Right ventricle myocardium inferior (tissue), 1 donor: ENCODE measurements around the gene HLA-DQB2. TPM values are rescaled to one million over a fixed set of nuclear protein-coding genes. Genes with fewer than 3 reads are reported as not detected.
"Not testable (repeated sequence)": the region's sequence is repeated elsewhere in the genome, so short reads cannot be mapped to it uniquely, and the experiment has no call there.

Experiments used
- ATAC-seq: fragments of 200-7000 bp; cut with Tn5 transposase; one replicate; pipeline ENCODE4 v1.9.1; 2020; ENCODE audit warnings: mild to moderate bottlenecking, moderate library complexity
- DNase-seq: peaks from one replicate; pipeline ENCODE4 v3.0.0; 2021; ENCODE audit errors: missing footprints
- intact Hi-C: fragments of 100-400 bp; cut with DNase I; formaldehyde crosslinking; loops from one replicate; pipeline ENCODE4 v1.11.0; 2022
- long read RNA-seq: library from polyadenylated mRNA; unstranded; transcript quantifications from one replicate; pipeline ENCODE4 v2.0.0, GENCODE V29; 2021
- total RNA-seq: library from RNA; stranded (reverse); fragmentation: NEBNext Ultra II Directional; extraction: Animal tissue kit (Norgen Biotek cat#: 25700); gene quantifications from one replicate; pipeline ENCODE4 v1.2.1, GENCODE V29; 2021
- donor health status: DM: no; HTN: yes; CAD: no; lungs with severe emphysema.

The HLA-DQB2 gene
- total RNA-seq, result 3.1 TPM
- long read RNA-seq, result 0 reads

DNA sequence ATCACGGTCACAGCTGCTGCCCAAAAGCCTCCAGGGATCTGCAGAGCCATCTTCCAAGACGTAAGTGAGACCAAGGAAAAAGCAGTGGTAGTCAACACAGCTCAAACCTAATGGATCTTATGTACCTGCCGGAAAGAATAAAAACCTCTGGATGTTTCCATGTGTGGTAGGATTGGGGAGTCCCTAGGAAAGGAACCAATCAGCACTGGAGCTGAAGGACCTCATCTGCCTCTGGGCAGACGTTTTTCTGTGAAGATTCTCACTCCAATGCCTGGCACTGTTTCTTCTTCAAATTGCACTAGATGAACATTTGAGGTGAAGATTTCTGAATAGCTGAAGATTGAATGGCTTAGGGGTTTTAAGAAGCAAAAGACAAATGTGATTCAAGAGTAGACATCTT is at the start of gene HLA-DQB2:
Gene HLA-DQB2 (minus strand): TSS at position 112 of the 400 bp plus-strand sequence. CDS start 62 bp downstream, at position 50.
- intact Hi-C loops, result no loop called here
- ATAC-seq, result no peak
- DNase-seq, result no peak

DNA sequence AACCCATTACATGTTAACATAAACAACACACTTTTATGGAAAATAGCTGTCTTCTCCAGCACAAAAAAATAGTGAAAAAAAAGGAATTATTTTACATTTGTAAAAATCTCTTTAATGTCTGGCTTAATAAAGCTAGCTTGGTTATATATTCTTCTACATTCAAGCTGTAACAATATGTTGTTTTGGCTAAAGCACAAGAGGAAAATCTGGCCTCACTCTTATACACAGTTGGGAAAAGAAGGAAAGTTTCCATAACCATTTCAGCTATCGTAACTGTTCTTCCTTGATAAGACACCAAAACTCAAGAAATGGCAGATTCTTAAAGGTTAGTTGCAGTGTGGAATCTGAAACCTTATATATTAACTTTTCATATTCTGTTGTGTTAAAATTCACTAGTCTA is 45.8 kb upstream of the HLA-DQB2 start:
- no peak for DNase-seq
- intact Hi-C loops, result no loop called here
- ATAC-seq, result no peak

DNA sequence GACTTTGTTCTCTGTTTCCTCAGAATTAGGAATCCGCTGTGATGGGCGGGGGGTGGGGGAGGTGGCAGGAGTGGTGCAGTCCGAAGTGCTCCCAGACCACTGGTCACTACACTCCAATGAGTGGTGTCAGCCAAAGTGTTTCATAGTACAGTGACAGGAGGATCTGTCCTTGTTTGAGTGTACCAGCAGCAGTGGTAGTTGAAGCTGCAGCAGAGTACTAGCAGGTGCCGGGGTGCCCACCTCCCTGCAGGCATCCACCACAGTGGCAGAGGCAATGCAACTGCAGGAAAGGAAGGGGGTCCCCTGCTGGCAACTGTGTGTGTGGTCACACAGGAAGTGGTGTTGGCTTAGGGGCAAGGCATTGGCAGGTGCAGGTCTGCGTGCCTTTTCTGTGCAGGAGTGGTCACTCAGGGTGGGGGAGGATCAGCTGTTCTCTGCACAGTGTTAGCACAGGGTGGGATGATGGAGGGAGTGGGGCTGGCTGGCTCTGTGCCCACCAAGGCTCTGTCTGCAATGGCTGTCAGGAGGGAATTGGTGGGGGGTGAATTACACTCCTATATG is 43.8 kb upstream of the HLA-DQB2 start:
- ATAC-seq (no peak), DNase-seq (no peak)
- intact Hi-C loops, result no loop called here

DNA sequence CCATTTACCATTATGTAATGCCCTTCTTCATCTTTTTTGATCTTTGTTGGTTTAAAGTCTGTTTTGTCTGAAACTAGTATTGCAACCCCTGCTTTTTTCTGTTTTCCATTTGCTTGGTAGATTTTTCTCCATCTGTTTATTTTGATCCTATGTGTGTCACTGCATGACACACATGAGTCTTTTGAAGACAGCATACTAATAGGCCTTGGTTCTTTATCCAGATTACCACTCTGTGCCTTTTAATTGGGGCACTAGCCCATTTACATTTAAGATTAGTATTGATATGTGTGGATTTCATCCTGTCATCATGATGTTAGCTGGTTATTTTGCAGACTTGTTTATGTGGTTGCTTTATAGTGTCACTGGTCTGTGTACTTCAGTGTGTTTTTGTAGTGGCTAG is 42.1 kb upstream of the HLA-DQB2 start:
- intact Hi-C loops, DNase-seq, ATAC-seq: not testable (repeated sequence)

GRCh38 chr6:32803416-32803815 is 40.1 kb upstream of the HLA-DQB2 start:
- intact Hi-C loops, result no loop called here
- ATAC-seq, result no peak
- no peak for DNase-seq

DNA sequence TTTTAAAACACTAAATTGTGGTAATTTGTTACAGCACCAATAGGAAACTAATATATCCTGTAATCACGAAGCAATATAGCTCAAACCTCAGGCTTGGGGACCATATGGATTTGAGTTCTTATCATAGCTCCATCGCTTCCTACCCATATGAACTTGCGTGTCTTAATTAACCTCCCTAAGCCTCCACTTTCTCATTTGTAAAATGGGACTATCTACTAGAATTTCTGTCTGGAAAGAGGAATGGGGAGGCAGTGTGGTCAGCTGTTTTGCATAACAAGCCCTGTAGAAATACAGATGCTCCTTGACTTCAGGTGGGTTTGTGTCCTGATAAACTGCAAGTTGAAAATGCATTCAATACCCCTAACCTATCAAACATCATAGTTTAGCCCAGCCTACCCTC is 36.4 kb upstream of the HLA-DQB2 start:
- no peak for ATAC-seq
- intact Hi-C loops, result no loop called here

DNA sequence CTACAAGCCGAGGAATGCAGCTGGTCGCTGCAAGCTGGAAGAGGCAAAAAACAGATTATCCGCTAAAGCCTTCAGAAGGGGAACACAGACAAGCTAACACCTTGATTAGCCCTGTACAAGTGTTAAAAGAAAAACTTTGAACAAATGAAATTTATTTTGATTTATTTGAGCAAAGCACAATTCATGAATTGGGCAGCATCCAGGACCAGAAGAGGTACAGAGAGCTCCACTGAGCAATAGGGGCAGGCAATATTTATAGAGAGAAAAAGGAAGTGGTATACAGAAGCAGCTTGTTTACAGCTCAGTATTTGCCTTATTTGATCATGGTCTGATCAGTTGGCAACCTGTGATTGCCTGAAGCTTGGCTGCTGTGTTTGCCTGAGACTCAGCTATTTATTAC is 35.8 kb upstream of the HLA-DQB2 start:
- no peak for ATAC-seq

More for the DNA sequence above, 36.4 kb upstream of the HLA-DQB2 start:
- no peak for DNase-seq

GRCh38 chr6:32796848-32797776 is 33.8 kb upstream of the HLA-DQB2 start:
- intact Hi-C loops, result loop anchor here (2.0 kb wide), 1 partner anchor 384 kb away; no protein-coding TSS in a partner anchor
- peak; percentile 67 for ATAC-seq

More for the DNA sequence above, 35.8 kb upstream of the HLA-DQB2 start:
- no peak for DNase-seq
- intact Hi-C loops, result no loop called here

DNA sequence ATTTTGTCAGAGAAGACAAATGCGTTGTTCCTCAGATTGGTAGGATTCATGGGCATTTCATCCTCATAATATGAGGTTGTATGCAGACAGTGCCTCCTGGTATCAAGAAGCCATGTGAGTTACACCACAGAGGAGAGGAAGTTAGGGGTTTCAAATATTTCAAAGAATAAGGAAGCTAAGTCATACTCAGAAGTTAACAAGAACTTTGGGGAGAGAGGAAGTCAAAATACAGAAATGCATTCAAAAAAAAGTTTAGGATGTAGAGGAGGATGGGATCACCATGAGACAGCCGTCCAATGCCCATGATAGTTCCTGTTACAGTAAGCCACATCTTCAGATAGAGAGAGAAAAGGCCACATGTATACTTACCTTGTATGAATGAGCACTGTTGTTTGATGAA is 31.2 kb upstream of the HLA-DQB2 start:
- intact Hi-C loops, result no loop called here
- no peak for ATAC-seq
- no peak for DNase-seq

More at GRCh38 chr6:32796848-32797776, 33.8 kb upstream of the HLA-DQB2 start:
- peak; percentile 85 for DNase-seq

- DNase-seq, result no peak
- ATAC-seq, result no peak
- intact Hi-C loops, result no loop called here
These were observed 29.6 kb upstream of the HLA-DQB2 start for GRCh38 chr6:32792901-32793435.

DNA sequence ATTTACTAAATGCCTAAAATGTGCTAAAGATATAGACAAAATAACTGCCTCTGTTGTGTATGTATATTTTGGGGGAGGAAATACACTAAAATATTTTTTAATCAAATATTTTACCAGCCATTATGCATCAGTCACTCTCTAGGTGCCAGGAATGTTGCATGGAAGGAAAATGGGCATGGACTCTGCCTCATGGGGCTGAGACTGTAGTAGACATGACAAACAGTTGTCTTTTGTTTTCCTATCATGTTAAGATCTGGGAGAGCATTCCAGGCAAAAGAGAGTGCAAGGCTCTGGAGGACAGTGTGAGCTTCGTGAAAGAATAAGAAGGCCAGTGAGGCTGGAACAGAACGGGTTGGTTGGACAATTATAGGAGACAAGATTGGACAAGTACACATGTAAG is 27.0 kb upstream of the HLA-DQB2 start:
- intact Hi-C loops, result no loop called here
- DNase-seq, result no peak
- no peak for ATAC-seq

DNA sequence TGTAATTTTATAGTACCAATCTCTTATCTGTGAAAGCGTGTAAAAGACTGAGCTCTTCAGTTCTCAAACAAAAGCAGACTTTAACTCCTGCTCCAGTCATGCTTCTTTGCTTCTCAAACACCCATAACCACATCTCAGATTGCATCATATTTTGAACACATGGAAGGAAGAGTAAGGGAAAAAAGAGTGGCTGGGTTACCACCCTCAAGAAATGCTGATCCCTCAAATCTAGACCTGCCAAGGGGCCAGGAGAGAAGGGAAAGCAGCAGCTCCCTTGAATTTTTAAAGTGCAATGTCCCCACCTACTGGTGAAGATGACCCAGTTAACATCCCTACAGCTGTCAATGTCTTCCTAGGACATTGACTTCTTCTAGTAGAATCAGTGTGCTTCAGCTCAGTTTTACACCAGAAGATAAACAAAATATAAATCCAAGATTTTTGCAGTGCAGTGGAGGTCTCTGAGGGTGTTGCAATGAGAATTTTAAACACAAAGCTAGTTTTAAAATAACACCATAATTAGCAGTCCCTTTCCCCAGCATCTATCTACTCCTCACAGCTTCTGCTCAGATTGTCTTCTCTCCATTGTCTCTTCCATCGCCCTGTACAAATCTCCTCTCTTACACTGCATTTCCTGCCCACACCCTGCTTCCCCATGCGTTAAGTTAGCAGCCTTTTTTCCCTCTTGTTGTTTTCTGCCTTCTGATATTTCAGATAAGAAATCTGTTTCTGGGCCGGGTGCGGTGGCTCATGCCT is 22.6 kb upstream of the HLA-DQB2 start:
- intact Hi-C loops, result no loop called here
- ATAC-seq (peak; percentile 72), DNase-seq (no peak)

DNA sequence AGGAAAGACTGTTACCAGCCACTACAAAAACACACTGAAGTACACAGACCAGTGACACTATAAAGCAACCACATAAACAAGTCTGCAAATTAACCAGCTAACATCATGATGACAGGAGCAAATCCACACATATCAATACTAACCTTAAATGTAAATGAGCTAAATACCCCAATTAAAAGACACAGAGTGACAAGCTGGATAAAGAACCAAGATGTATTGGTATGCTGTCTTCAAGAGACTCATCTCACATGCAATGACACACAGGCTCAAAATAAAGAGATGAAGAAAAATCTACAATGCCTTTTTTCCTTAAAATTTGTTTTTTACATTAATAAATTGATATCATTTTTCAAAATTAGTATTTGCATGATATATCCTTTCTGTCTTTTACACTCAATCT is 19.6 kb upstream of the HLA-DQB2 start:
- intact Hi-C loops, DNase-seq, ATAC-seq: not testable (repeated sequence)

GRCh38 chr6:32779036-32779435 is 15.7 kb upstream of the HLA-DQB2 start:
- DNase-seq (no peak), ATAC-seq (no peak)
- intact Hi-C loops, result no loop called here

DNA sequence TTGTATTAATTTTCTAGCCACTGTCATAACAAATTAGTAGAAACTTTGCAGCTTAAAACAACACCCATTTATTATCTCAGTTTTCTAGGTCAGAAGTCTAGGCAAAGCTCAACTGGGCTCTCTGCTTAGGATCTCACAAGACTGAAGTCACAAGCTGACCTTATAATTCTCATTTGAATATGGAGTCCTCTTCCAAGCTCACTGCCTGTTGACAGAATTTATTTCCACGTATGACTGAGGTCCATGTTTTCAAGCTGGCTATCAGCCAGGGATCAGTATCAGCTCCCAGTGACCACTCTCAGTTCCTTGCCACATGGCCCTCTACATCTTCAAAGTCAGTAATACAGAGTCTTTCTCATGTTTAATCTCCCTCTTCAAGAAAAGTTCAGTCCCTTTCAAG is 11.7 kb upstream of the HLA-DQB2 start:
- DNase-seq (no peak), ATAC-seq (no peak)
- intact Hi-C loops, result no loop called here

GRCh38 chr6:32774426-32774825 is 11.1 kb upstream of the HLA-DQB2 start:
- no peak for DNase-seq
- no peak for ATAC-seq
- intact Hi-C loops, result no loop called here

- ATAC-seq (no peak), DNase-seq (no peak)
- intact Hi-C loops, result no loop called here
These were observed 9.3 kb upstream of the HLA-DQB2 start for GRCh38 chr6:32772656-32773055.

GRCh38 chr6:32764048-32764447 is 716 bp upstream of the HLA-DQB2 start:
- intact Hi-C loops, result no loop called here
- ATAC-seq, result no peak
- no peak for DNase-seq

DNA sequence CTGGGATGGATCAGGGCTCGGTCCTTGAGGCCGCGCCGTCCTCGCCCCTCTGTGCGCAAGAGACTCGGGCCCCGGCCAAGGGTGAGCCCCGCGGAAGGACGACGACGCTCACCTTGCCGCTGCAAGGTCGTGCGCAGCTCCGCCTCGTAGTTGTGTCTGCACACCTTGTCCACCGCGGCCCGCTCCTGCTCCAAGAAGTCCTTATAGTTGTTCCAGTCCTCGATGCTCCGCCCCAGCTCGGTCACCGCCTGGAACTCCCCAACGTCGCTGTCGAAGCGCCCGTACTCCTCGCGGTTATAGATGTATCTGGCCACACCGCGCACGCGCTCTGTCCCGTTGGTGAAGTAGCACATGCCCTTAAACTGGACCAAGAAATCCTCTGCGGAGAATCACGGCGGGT is 1.8 kb downstream of the HLA-DQB2 start:
- intact Hi-C loops, result no loop called here
- peak; percentile 64 for DNase-seq
- ATAC-seq, result no peak
